Endothelial cell of umbilical vein (primary cell): Measurements from ENCODE around the gene VASN. TPM values are rescaled to one million over a fixed set of nuclear protein-coding genes. Genes with fewer than 3 reads are reported as not detected.

Experiments
- BruUV-seq: library from RNA; stranded (reverse); fragments of 400-500 nt; replicated peaks from 2 replicates; lab custom pipeline; 2021; lab: Mats Ljungman, UMichigan
- CTCF ChIA-PET: fragments of 300-600, 350-600 bp; sonication (Branson Sonifier 250); formaldehyde crosslinking; loops from one replicate; lab custom pipeline; 2021; ENCODE audit warnings: antibody characterized with exemption, inconsistent platforms; lab: Charles Lee
- POLR2A ChIA-PET: fragments of 300-600, 350-600 bp; sonication (Branson Sonifier 250); formaldehyde crosslinking; loops from one replicate; lab custom pipeline; 2021; ENCODE audit warnings: antibody characterized with exemption, inconsistent platforms; lab: Charles Lee
- DNase-seq: peaks from one replicate; pipeline ENCODE4 v3.0.0-alpha.2; 2011; ENCODE audit warnings: low read depth, low spot score
- FAIRE-seq: peaks from 2 replicates; lab custom pipeline; 2011; peaks lifted over from hg19 to GRCh38; lab: Jason Lieb, UNC
- H2AFZ ChIP-seq: 2 replicates; pipeline ENCODE4 v1.6.0; 2012; ENCODE audit warnings: low read depth, low read length, control low read depth, inconsistent platforms
- H3K27ac ChIP-seq: 2 replicates; pipeline ENCODE4 v1.5.1; 2011; ENCODE audit warnings: low read depth, mild to moderate bottlenecking, control low read depth, low read length, moderate library complexity; ENCODE audit not compliant: insufficient read depth
- H3K27me3 ChIP-seq, 2 experiments: 2 replicates each; pipeline versions ENCODE4 v1.6.0 to v1.6.1; 2011; ENCODE audit warnings: low read length in 2 of 2, mixed read lengths in 1 of 2; ENCODE audit not compliant: control insufficient read depth in 2 of 2, insufficient read depth in 2 of 2
- H3K36me3 ChIP-seq, 2 experiments: 2 replicates in 1 of 2; 3 replicates in 1 of 2; pipeline ENCODE4 v1.5.1; 2011; ENCODE audit warnings: low read length in 2 of 2, mild to moderate bottlenecking in 1 of 2, moderate library complexity in 1 of 2; ENCODE audit not compliant: control insufficient read depth in 2 of 2, insufficient read depth in 2 of 2; ENCODE audit errors: extremely low read depth in 1 of 2
- H3K4me1 ChIP-seq: 3 replicates; pipeline ENCODE4 v1.5.1; 2011; ENCODE audit warnings: mild to moderate bottlenecking, low read length; ENCODE audit not compliant: control insufficient read depth, insufficient read depth; ENCODE audit errors: extremely low read depth
- H3K4me2 ChIP-seq: 2 replicates; pipeline ENCODE4 v1.6.1; 2011; ENCODE audit warnings: low read length, control low read depth, mixed read lengths; ENCODE audit not compliant: insufficient read depth
- H3K4me3 ChIP-seq, 3 experiments: fragments of 200-600 bp in 1 of 3; sonication (generic), shearing (Covaris generic) in 1 of 3; replicated peaks in 1 of 3; 2 replicates each; pipeline ENCODE4 v1.5.1; 2011 to 2016; ENCODE audit warnings: control low read depth in 3 of 3, low read length in 3 of 3, mild to moderate bottlenecking in 2 of 3, inconsistent platforms in 1 of 3, low read depth in 1 of 3, moderate library complexity in 1 of 3; ENCODE audit not compliant: insufficient read depth in 1 of 3
- H3K79me2 ChIP-seq: 2 replicates; pipeline ENCODE4 v1.6.0; 2012; ENCODE audit warnings: low read length, inconsistent platforms; ENCODE audit not compliant: control insufficient read depth, insufficient read depth
- H3K9ac ChIP-seq: replicated peaks from 2 replicates; pipeline ENCODE3; 2011; ENCODE audit warnings: low read length, control low read depth; ENCODE audit not compliant: insufficient read depth; ENCODE audit errors: extremely low read depth
- H3K9me1 ChIP-seq: replicated peaks from 3 replicates; pipeline ENCODE4 v1.6.0; 2011; ENCODE audit warnings: mild to moderate bottlenecking, low read length; ENCODE audit not compliant: control insufficient read depth, insufficient read depth; ENCODE audit errors: extremely low read depth
- H3K9me3 ChIP-seq: replicated peaks from 2 replicates; pipeline ENCODE4 v1.5.1; 2012; ENCODE audit warnings: low read length, inconsistent platforms; ENCODE audit not compliant: control insufficient read depth, insufficient read depth
- H4K20me1 ChIP-seq: replicated peaks from 2 replicates; pipeline ENCODE3; 2011; ENCODE audit warnings: mild to moderate bottlenecking, low read length; ENCODE audit not compliant: control insufficient read depth, insufficient read depth; ENCODE audit errors: extremely low read depth
- CTCF ChIP-seq, 2 donors: IDR thresholded peaks; 1 replicate in 1 of 2; 2 replicates in 1 of 2; pipeline ENCODE4 v1.5.1; 2011; ENCODE audit warnings: low read length in 2 of 2, mild to moderate bottlenecking in 2 of 2, moderate library complexity in 2 of 2, control low read depth in 1 of 2, inconsistent platforms in 1 of 2, low read depth in 1 of 2; ENCODE audit not compliant: insufficient read depth in 1 of 2; ENCODE audit errors: extremely low read depth in 1 of 2
- EZH2 ChIP-seq: IDR thresholded peaks from 2 replicates; pipeline ENCODE4 v1.6.1; 2012; ENCODE audit warnings: borderline replicate concordance, low read depth, mild to moderate bottlenecking, moderate library complexity, low read length, inconsistent platforms; ENCODE audit not compliant: severe bottlenecking
- FOS ChIP-seq: IDR thresholded peaks from 2 replicates; pipeline ENCODE4 v1.6.1; 2011; ENCODE audit warnings: mild to moderate bottlenecking, low read length, moderate library complexity, borderline replicate concordance; ENCODE audit not compliant: insufficient read depth
- GATA2 ChIP-seq: IDR thresholded peaks from 2 replicates; pipeline ENCODE4 v1.7.0; 2011; ENCODE audit warnings: low read depth, mild to moderate bottlenecking, moderate library complexity, mixed read lengths, low read length; ENCODE audit not compliant: insufficient read length, insufficient read depth
- JUN ChIP-seq: IDR thresholded peaks from 2 replicates; pipeline ENCODE4 v1.6.1; 2011; ENCODE audit warnings: borderline replicate concordance, low read depth; ENCODE audit not compliant: insufficient read length, insufficient read depth
- MAX ChIP-seq: IDR thresholded peaks from 2 replicates; pipeline ENCODE4 v1.6.1; 2011; ENCODE audit not compliant: insufficient read depth, insufficient read length
- MYC ChIP-seq: IDR thresholded peaks from one replicate; pipeline ENCODE4 v1.6.1; 2011; ENCODE audit warnings: mild to moderate bottlenecking, low read depth, low read length
- POLR2A ChIP-seq: IDR thresholded peaks from 2 replicates; pipeline ENCODE4 v1.6.1; 2012; ENCODE audit warnings: low read depth, mild to moderate bottlenecking, control low read depth, low read length
- POLR2AphosphoS5 ChIP-seq: IDR thresholded peaks from 2 replicates; pipeline ENCODE4 v1.6.1; 2012; ENCODE audit warnings: low read depth, mild to moderate bottlenecking, control low read depth, low read length, moderate library complexity; ENCODE audit not compliant: insufficient read depth
- dilution Hi-C: fragments of 300-500 bp; cut with MboI; formaldehyde crosslinking; loops from one replicate; pipeline ENCODE4 v1.15.0; 2019; ENCODE audit warnings: low sequenced_read_pairs; ENCODE audit not compliant: extremely low pct_ligation_motif_present
- intact Hi-C: fragments of 100-400 bp; cut with micrococcal nuclease; formaldehyde crosslinking; loops from one replicate; pipeline ENCODE4 v1.10.0; 2022
- polyA plus RNA-seq, 4 experiments: library from polyadenylated mRNA; depleted of rRNA in 3 of 4; stranded (reverse) in 3 of 4; unstranded in 1 of 4; fragments of >200 nt; gene quantifications; 2 replicates each; pipeline versions ENCODE4 v1.2.1 to v1.2.3, GENCODE V29; 2011 to 2012; ENCODE audit warnings: missing spikeins in 1 of 4
- total RNA-seq: library from RNA; stranded (reverse); gene quantifications from 2 replicates; pipeline ENCODE4 v1.2.3, GENCODE V29; 2021

VASN gene
- total and polyA plus RNA-seq, 2 donors (not counting 3 experiments of a cell fraction or from before 2014, with no cell fraction given), result 0.41 to 0.42 TPM

- Histone ChIP-seq H3K36me3 (no peaks in the 10 kb centered on the region), H3K79me2 (peaks cover 47% of the 10 kb centered on the region), H3K9ac (no peak overlapping the region), H3K9me1 (no peaks in the 10 kb centered on the region), H3K27me3 (no peaks in the 10 kb centered on the region), H4K20me1 (no peaks in the 10 kb centered on the region), H3K27ac (no peak overlapping the region), H3K4me2 (no peak overlapping the region), H2AFZ (no peak overlapping the region), H3K4me1 (peaks cover 32% of the 10 kb centered on the region), H3K9me3 (no peaks in the 10 kb centered on the region), H3K4me3 (no peak overlapping the region)
- intact Hi-C loops (no loop called here), dilution Hi-C loops (no loop called here)
- TF ChIP-seq JUN, result no peak
- no peak for TF ChIP-seq FOS
- TF ChIP-seq MAX, result no peak
- TF ChIP-seq GATA2, result no peak
- TF ChIP-seq POLR2A, result no peak
- TF ChIP-seq POLR2AphosphoS5, result no peak
- no peak for TF ChIP-seq EZH2
- TF ChIP-seq CTCF (IDR thresholded peaks at IDR 0.05; ENCODE audit: extremely low read depth in 1 of 2, insufficient read depth in 1 of 2, low read depth in 1 of 2, low read length in 2 of 2), result no peak
- TF ChIP-seq MYC, result no peak
- ChIA-PET CTCF (interaction anchor here (5.2 to 8.9 kb wide), 3 partner anchors 9 to 36 kb away, joined by 73 to 198 read pairs (median 135); partner anchors contain the start of gene GLIS2), POLR2A (no interaction called here)
- FAIRE-seq, result no peak
- no TSS peak for BruUV-seq
- no peak for DNase-seq
These were observed 46.3 kb upstream of the VASN start for GRCh38 chr16:4325253-4325758.
